ENCODE results near the gene MRPL33.

MRPL33 gene

GRCh38 chr2:27771202-27771547 lies 344 bp upstream of the MRPL33 start:
- in situ Hi-C loops (cut with HindIII; ENCODE audit: low sequenced_read_pairs): no loop called here

DNA sequence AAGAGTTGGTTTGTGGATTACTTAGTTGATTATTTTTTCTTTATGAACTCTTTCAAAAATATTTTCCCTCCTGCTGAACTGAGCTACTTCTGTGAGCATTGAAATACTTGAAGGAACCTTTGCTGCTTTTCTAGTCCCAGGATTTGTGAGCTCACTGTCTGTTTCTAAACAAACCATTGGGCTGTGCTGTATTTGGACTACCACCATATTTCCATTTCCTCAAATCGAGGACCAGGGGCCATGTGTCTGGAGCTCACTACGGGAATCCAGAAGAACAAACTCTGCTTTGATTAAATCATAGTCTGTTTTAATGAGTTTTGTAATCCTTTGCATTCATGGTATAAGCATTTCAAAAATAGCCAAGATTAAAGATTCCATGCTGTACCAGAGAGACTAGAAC lies 1.3 kb downstream of the MRPL33 start:
- in situ Hi-C loops (cut with HindIII; ENCODE audit: low sequenced_read_pairs): no loop called here

- in situ Hi-C loops (cut with HindIII; ENCODE audit: low sequenced_read_pairs): no loop called here
These were observed 2.4 kb downstream of the MRPL33 start for GRCh38 chr2:27773959-27774358.

- in situ Hi-C loops (cut with HindIII; ENCODE audit: low sequenced_read_pairs): no loop called here
These were observed 4.6 kb downstream of the MRPL33 start for GRCh38 chr2:27776097-27776496.

DNA sequence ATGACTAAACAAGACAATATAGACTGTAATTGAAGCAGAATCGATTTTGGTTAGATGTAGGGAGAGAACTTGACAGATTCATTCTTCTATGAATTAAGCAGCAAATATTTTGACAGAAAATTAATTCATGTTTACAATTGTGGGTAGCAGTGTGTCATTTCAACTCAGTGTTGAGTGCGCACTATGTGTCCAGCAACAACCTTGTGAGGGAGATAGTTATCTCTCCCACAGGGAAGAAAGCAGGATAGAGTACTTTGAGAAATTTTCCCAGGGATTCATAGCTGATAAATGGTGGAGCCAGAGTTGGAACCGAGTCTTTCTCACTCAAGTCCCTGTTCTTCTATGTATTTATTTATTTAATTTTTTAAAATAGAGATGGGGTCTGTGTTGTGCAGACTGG lies 5.2 kb downstream of the MRPL33 start:
- in situ Hi-C loops (cut with HindIII; ENCODE audit: low sequenced_read_pairs): no loop called here

- in situ Hi-C loops (cut with HindIII; ENCODE audit: low sequenced_read_pairs): no loop called here
These were observed 8.0 kb downstream of the MRPL33 start for GRCh38 chr2:27779417-27780055.

DNA sequence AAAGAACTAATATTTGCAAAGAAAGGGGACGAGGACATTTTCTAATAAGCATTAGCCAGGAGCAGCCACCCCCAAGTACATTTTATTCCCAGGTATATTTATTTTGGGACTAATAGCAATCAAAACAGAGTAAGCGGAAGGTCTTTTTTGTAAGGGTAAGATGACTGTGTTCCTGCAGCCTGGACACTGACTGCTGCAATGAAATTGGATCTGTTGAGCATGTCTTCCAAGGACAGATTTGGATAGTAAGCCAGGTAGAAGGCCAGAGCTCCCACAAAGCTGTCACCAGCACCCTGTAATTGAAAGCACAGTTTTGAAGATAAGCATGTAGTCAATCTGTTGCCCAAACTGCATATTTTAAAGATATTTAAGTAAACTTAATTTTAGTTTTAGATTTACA lies 10.0 kb downstream of the MRPL33 start:
- in situ Hi-C loops (cut with HindIII; ENCODE audit: low sequenced_read_pairs): no loop called here

DNA sequence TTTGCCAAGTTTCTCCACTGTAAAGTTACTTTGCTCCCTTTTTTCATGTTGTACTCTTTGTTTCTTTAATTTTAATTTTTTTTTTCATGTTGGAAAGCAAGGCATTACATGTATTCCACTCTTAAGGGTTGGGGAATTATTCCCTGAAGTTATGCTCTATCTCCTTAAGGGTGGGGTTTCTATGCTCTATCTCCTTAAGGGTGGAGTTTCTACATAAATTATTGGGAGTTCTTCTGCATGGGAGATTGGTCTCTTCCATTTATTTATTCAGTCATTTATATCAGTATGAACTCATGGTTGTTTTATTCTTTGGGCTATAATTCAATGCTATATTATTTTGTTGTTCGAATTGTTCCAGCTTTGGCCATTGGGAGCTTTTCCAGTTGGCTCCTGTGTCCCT lies 11.2 kb downstream of the MRPL33 start:
- in situ Hi-C loops (cut with HindIII; ENCODE audit: low sequenced_read_pairs): no loop called here

GRCh38 chr2:27790796-27791195 lies 19.3 kb downstream of the MRPL33 start:
- in situ Hi-C loops (cut with HindIII; ENCODE audit: low sequenced_read_pairs): no loop called here

DNA sequence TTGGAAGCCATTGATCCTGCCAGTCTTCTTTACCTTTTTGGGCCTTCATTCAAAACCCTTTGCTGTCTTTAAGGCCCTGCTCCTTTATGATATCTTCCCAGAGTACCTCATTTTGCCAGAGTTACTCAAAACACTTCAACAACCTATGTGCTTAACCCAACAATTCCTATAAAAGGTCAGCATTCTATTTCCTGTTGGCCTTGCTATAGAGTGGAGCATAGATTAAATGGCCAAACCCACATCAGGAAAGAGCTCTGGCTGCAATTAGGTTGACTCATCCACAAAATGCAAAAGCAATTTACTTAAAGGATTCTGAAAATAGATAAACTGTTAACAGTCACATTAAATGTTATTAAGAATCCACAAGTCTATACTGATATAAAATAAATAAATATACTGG lies 21.2 kb downstream of the MRPL33 start:
- in situ Hi-C loops (cut with HindIII; ENCODE audit: low sequenced_read_pairs): no loop called here

GRCh38 chr2:27795093-27795834 lies 23.7 kb downstream of the MRPL33 start:
- in situ Hi-C loops (cut with HindIII; ENCODE audit: low sequenced_read_pairs): no loop called here

- in situ Hi-C loops (cut with HindIII; ENCODE audit: low sequenced_read_pairs): no loop called here
These were observed 24.4 kb downstream of the MRPL33 start for GRCh38 chr2:27795868-27796277.

- in situ Hi-C loops (cut with HindIII; ENCODE audit: low sequenced_read_pairs): no loop called here
These were observed 25.6 kb downstream of the MRPL33 start for GRCh38 chr2:27796791-27797765.

- in situ Hi-C loops (cut with HindIII; ENCODE audit: low sequenced_read_pairs): no loop called here
These were observed 26.3 kb downstream of the MRPL33 start for GRCh38 chr2:27797841-27798240.

DNA sequence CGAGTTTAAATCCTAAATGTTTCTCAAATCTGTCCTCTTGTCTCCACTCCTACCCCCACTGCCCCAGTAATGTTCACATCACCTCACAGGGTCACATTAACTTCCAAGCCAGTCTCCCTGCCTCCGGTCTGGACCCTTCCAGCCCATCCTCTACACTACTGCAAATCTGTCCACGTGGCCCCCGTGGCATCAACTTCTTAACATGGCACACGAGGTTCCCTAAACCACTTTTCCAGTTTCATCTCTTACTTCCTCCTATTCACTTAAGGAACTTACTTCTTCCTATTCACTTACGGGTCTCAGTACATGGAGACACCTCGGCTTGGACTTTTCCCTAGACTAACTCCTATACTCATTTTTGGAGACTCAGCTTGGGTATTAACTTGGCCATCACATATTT lies 27.0 kb downstream of the MRPL33 start:
- in situ Hi-C loops (cut with HindIII; ENCODE audit: low sequenced_read_pairs): no loop called here

GRCh38 chr2:27798948-27799645 lies 27.6 kb downstream of the MRPL33 start:
- in situ Hi-C loops (cut with HindIII; ENCODE audit: low sequenced_read_pairs): no loop called here

DNA sequence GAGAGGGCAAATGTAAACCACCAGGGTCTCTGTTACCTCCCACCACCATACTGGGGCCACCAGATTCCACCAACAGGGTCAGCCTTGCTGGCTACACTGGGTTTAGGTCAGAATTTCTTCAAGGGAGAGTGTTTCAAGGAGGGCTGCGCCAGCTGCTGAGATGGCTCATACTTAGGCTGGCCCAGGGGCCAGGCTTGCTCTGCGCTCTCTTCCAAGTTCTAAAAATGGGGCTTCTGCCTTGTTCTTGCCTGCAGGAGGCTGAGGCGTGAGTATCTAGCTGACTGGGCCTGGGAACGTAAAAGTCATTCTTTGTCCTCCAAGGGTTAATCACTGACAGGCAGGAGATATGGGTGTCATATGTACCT lies 28.1 kb downstream of the MRPL33 start:
- in situ Hi-C loops (cut with HindIII; ENCODE audit: low sequenced_read_pairs): no loop called here

- in situ Hi-C loops (cut with HindIII; ENCODE audit: low sequenced_read_pairs): no loop called here
These were observed 29.3 kb downstream of the MRPL33 start for GRCh38 chr2:27800856-27801255.

DNA sequence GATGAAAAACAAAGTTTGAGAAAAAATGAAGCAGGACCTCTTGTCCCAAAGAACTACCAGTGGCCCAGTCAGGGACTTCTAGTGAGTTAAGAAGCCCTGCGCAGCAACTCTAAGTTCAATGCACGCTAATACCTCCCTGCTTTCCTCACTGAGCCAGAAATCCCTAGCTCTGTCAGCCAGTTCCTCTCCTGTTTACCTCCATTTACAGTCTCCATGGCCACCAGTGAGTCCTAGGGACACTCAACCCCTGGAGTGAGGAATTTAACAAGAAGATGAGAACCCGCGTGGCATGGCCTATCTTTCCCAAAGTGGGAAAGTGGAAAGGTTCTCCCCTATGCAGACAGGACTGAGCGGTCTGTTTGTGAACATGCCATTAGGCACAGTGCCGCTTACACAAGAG lies 31.0 kb downstream of the MRPL33 start:
- in situ Hi-C loops (cut with HindIII; ENCODE audit: low sequenced_read_pairs): no loop called here

GRCh38 chr2:27803046-27803445 lies 31.5 kb downstream of the MRPL33 start:
- in situ Hi-C loops (cut with HindIII; ENCODE audit: low sequenced_read_pairs): no loop called here

DNA sequence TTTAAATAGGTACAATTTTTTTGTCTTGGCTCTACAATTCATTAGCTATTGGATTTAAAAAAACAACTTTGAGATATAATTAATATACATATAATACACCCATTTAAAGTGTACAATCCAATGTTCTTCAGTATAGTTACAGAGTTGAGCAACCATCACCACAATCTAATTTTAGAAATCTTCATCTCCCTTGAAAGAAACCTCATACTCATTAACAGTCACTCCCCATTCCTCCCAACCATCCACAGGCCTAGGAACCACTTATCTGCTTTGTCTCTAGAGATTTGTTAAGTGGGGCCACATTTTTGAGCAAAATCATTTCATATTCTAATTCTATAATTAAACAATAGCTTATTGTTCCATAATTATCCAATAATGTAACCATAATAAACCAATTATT lies 32.6 kb downstream of the MRPL33 start:
- in situ Hi-C loops (cut with HindIII; ENCODE audit: low sequenced_read_pairs): no loop called here

Measured in DLD1 (cell line).